ENCODE data around the gene HBA1. TPM values are rescaled to one million over a fixed set of nuclear protein-coding genes. Genes with fewer than 3 reads are reported as not detected.
"Not testable (repeated sequence)": the region's sequence is repeated elsewhere in the genome, so short reads cannot be mapped to it uniquely, and the experiment has no call there.

Gene HBA1
- total and polyA plus RNA-seq, 11 donors: 1.8 to 1,031 (median 170) TPM

DNA sequence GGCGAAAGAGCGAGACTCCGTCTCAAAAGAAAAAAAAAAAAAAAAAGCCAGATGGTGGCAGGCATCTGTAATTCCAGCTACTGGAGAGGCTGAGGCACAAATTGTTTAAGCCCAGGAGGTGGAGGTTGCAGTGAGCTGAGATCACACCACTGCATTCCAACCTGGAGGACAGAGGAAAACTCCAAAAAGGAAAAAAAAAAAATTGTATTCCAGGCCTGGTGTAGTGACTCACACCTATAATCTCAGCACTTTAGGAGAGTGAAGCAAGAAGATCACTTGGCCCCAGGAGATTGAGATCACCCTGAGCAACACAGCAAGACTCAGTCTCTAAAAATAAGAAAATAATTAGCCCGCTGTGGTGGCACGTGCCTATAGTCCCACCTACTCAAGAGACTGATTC, 23.9 kb downstream of the HBA1 start:
- Histone ChIP-seq H3K36me3 (peaks cover 0 to 98% (median 96%) of the 10 kb centered on the region in 9 donors), H3K27me3 (no peaks in the 10 kb centered on the region), H3K4me3 (no peak overlapping the region), H3K4me1 (no peaks in the 10 kb centered on the region), H3K9me3 (no peaks in the 10 kb centered on the region), H3K27ac (no peak overlapping the region)
- intact Hi-C loops (cut with DNase I): no loop called here
- ATAC-seq: no peak
- no peak for DNase-seq
- 89 to 95% (median 93%) methylated on average over 5 of the region's 5 CpGs for WGBS, 4 donors
- TF ChIP-seq POLR2A (IDR thresholded peaks at IDR 0.05): no peak
- TF ChIP-seq, protein P1, sequence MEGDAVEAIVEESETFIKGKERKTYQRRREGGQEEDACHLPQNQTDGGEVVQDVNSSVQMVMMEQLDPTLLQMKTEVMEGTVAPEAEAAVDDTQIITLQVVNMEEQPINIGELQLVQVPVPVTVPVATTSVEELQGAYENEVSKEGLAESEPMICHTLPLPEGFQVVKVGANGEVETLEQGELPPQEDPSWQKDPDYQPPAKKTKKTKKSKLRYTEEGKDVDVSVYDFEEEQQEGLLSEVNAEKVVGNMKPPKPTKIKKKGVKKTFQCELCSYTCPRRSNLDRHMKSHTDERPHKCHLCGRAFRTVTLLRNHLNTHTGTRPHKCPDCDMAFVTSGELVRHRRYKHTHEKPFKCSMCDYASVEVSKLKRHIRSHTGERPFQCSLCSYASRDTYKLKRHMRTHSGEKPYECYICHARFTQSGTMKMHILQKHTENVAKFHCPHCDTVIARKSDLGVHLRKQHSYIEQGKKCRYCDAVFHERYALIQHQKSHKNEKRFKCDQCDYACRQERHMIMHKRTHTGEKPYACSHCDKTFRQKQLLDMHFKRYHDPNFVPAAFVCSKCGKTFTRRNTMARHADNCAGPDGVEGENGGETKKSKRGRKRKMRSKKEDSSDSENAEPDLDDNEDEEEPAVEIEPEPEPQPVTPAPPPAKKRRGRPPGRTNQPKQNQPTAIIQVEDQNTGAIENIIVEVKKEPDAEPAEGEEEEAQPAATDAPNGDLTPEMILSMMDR (IDR thresholded peaks at IDR 0.05): no peak

DNA sequence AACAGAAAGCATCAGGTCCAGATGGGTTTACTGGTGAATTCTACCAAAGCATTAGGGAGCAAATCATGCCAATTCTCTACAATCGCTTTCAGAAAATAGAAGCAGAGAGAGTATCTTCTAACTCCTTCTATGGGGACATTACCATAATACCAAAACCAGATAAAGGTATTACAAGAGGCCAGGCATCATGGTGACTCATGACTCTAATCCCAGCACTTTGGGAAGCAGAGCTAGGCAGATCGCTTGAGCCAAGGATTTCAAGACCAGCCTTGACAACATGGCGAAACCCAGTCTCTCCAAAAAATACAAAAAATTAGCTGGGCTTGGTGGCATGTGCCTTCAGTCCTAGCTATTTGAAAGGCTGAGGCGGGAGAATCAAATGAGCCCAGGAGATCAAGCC, 26.8 kb downstream of the HBA1 start:
- Histone ChIP-seq H3K4me3 (no peak overlapping the region), H3K9me3 (no peaks in the 10 kb centered on the region), H3K27ac (no peak overlapping the region), H3K4me1 (no peaks in the 10 kb centered on the region), H3K27me3 (no peaks in the 10 kb centered on the region), H3K36me3 (peaks cover 0 to 98% (median 96%) of the 10 kb centered on the region in 9 donors)
- no peak for TF ChIP-seq POLR2A (IDR thresholded peaks at IDR 0.05)
- TF ChIP-seq, protein P1 (IDR thresholded peaks at IDR 0.05): no peak
- DNase-seq (no peak), ATAC-seq (no peak)
- WGBS, 4 donors: 94 to 100% (median 99%) methylated on average over 4 of the region's 4 CpGs
- intact Hi-C loops (cut with DNase I): no loop called here

DNA sequence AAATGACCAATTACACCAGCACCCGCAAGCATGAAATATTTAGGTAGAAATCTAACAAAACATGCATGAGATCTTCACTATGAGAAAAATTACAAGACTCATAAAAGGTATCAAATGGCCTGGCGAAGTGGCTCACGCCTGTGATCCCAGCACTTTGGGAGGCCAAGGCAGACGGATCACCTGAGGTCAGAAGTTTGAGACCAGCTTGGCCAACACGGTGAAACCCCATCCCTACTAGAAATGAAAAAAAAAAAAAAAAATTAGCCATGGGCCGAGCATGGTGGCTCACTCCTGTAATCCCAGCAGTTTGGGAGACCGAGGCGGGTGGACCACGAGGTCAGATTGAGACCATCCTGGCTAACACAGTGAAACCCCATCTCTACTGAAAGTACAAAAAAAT, 27.6 kb downstream of the HBA1 start:
- H3K4me1 ChIP-seq; DNase-seq; H3K4me3 ChIP-seq; intact Hi-C loops (cut with DNase I); H3K27me3 ChIP-seq; ATAC-seq; H3K9me3 ChIP-seq; H3K27ac ChIP-seq: not testable (repeated sequence)
- WGBS, 4 donors: 88 to 97% (median 94%) methylated on average over 9 of the region's 9 CpGs
- peaks cover 0 to 98% (median 96%) of the 10 kb centered on the region in 9 donors for H3K36me3 ChIP-seq

DNA sequence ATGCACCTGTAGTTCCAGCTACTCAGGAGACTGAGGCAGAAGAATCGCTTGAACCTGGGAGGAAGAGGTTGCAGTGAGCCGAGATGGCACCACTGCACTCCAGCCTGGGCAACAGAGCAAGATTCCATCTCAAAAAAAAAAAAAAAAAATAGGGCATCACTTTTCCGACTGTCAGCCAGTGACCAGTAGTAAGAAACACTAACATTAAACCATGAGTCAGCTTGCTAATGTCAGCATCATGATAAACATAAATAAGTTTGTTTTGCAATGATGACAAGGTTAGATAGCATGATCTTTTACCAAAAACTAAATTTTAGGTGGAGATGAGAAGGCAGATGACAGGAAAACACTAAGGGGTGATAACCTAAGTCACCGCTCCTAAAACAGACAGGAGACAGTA, 32.9 kb downstream of the HBA1 start:
- H3K9me3 ChIP-seq; intact Hi-C loops (cut with DNase I); H3K27ac ChIP-seq; DNase-seq; ATAC-seq; H3K4me3 ChIP-seq; H3K27me3 ChIP-seq: not testable (repeated sequence)
- 88 to 93% (median 89%) methylated on average over 4 of the region's 4 CpGs for WGBS, 4 donors
- H3K4me1 ChIP-seq: peaks cover 0 to 20% (median 7%) of the 10 kb centered on the region in 12 donors
- peaks cover 0 to 100% (median 99%) of the 10 kb centered on the region in 9 donors for H3K36me3 ChIP-seq

DNA sequence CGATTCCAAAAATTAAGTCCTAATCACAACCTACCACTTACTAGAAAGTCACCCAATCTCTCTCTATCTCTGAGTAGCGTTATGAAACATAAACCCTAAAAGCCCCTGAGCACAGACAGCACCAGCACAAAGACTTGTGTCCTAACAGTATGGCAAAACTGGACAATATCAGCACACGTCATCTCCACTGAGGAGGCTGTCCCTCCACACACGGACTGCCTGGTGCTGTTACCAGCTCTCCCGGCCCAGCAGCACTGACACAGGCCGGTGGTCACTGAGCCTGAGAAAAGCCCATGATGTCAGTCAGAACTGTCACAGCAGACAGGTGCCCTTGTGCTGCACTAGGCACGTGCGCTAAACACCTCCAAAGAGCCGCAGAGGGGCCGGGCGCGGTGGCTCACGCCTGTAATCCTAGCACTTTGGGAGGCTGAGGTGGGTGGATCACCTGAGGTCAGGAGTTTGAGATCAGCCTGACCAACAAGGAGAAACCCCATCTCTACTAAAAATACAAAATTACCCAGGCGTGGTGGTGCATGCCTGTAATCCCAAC, 35.2 kb downstream of the HBA1 start:
- H3K9me3 ChIP-seq; H3K27me3 ChIP-seq; H3K27ac ChIP-seq; H3K4me3 ChIP-seq; intact Hi-C loops (cut with DNase I); DNase-seq: not testable (repeated sequence)
- peaks cover 0 to 100% (median 99%) of the 10 kb centered on the region in 9 donors for H3K36me3 ChIP-seq
- 82 to 87% (median 83%) methylated on average over 12 to 14 of the region's 14 CpGs for WGBS, 4 donors
- H3K4me1 ChIP-seq: peaks cover 0 to 20% (median 7%) of the 10 kb centered on the region in 12 donors
- ATAC-seq: peak in 3 of 4 donors; percentile 22 to 50 (median 39)

DNA sequence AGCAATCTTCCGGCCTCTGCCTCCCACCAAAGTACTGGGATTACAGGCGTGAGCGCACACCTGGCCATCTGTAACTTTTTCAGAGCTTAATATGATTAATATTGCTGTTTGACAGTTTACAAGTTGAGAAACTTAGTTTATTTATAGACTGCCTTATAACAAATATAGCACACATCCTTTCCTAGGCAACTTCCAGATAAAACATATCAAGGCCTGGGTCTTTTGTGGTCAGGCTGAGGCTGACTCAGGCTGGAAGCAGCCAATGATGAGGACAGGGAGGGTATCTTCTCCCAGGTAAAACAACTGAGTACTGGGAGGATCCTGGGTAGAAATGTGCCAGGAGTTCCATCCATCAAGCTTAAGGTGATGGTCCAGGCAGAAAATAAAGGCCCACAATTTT, 36.5 kb downstream of the HBA1 start:
- Histone ChIP-seq H3K4me1 (peaks cover 0 to 20% (median 7%) of the 10 kb centered on the region in 12 donors), H3K36me3 (peaks cover 0 to 100% (median 99%) of the 10 kb centered on the region in 9 donors), H3K9me3 (no peaks in the 10 kb centered on the region), H3K27ac (peak overlapping the region in 5 of 12 donors; percentile 15 to 42 (median 21)), H3K27me3 (no peaks in the 10 kb centered on the region), H3K4me3 (no peak overlapping the region)
- WGBS, 4 donors: 81 to 89% (median 85%) methylated on average over 3 of the region's 3 CpGs
- DNase-seq: no peak
- intact Hi-C loops (cut with DNase I): no loop called here
- TF ChIP-seq POLR2A (IDR thresholded peaks at IDR 0.05): no peak
- TF ChIP-seq, protein P1 (IDR thresholded peaks at IDR 0.05): no peak
- peak in 3 of 4 donors; percentile 53 to 80 (median 73) for ATAC-seq

Measured in heart left ventricle (tissue), 16 donors.